ENCODE data around the gene CIDEC.

CIDEC gene

DNA sequence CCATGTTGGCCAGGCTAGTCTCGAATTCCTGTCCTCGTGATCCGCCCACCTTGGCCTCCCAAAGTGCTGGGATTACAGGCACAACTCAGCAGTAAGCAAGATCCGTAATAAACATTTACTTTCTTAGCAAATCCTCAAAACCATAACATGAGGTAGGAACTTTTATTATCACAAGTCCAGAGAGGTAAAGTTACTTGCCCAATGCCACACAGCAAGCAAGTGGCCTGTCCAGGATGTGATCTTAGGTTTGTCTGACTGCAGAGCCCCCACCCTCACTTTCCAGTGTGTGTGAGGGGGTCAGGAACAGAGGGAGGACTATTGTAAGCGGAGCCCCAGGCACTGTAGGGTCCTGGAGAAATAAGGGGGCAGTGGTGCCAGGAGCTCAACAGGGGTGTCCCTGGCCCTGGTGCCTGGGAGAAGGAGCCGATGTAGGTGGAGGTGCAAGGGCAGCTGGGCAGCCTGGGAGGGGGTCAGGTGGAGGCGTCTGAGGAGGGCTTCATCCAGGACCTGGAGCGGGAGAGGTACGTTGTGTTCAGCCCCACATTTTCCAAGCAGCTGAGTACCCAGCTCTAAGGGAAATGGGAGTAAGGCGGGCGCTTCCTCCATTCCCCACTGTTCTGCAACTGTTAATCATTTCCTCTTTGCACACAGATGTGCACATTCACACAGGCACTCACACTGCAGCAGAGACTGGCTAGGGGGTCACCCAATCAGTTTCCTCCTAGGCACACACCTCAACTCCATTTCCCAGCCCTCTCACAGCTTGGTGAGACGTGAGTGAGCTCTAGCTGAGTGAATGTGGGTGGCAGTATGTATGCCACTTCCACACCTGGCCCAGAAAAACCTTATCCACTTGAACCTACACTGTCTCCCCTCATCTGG, 42.1 kb downstream of the CIDEC start:
- H3K36me3 ChIP-seq (ENCODE audit: control insufficient read depth, insufficient read depth, low read length) = peaks cover 26% of the 10 kb centered on the region
- no peak for DNase-seq (ENCODE audit: extremely low read depth, insufficient read length)
- H3K4me3 ChIP-seq (replicated peaks; ENCODE audit: low read depth, low read length) = no peak overlapping the region
- H3K27me3 ChIP-seq (replicated peaks; ENCODE audit: control insufficient read depth, insufficient read depth, low read length) = no peaks in the 10 kb centered on the region
- TF ChIP-seq, protein P1, sequence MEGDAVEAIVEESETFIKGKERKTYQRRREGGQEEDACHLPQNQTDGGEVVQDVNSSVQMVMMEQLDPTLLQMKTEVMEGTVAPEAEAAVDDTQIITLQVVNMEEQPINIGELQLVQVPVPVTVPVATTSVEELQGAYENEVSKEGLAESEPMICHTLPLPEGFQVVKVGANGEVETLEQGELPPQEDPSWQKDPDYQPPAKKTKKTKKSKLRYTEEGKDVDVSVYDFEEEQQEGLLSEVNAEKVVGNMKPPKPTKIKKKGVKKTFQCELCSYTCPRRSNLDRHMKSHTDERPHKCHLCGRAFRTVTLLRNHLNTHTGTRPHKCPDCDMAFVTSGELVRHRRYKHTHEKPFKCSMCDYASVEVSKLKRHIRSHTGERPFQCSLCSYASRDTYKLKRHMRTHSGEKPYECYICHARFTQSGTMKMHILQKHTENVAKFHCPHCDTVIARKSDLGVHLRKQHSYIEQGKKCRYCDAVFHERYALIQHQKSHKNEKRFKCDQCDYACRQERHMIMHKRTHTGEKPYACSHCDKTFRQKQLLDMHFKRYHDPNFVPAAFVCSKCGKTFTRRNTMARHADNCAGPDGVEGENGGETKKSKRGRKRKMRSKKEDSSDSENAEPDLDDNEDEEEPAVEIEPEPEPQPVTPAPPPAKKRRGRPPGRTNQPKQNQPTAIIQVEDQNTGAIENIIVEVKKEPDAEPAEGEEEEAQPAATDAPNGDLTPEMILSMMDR (IDR thresholded peaks at IDR 0.05; ENCODE audit: insufficient read depth, low read length, poor library complexity, severe bottlenecking) = no peak

DNA sequence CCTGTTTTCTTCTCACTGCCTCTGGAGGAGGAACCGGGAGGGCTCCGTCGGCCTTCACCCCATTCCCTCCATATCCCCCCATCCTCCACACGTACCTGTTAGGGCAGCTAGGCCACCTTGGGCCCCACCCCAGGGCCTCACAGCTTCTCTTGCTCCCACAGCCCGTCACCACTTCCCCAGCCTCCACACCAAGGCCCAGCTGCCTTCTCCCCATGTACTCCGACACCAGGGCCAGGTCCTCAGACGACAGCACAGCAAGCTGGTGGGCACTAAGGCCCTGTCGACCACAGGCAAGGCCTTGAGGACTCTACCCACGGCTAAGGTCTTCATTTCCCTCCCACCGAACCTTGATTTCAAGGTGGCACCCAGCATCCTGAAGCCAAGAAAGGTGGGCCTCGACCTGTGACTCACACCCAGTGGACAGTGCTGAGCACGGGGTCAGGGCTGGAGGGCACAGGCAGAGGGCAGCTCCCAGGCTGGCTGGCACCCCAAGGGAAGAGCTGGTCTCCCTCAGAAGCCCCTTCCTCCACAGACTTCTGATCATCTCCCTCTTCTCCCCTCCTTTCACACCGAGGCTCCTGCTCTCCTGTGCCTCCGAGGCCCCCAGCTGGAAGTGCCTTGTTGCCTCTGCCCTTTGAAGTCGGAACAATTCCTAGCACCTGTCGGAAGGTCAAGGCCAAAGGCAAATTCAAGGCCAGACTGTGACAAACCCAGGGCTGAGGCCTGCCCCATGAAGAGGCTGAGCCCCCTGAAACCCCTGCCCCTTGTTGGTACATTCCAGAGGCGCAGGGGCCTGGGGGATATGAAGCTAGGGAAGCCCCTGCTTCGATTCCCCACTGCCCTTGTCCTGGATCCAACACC, 45.3 kb downstream of the CIDEC start:
- Histone ChIP-seq H3K4me3 (replicated peaks; ENCODE audit: low read depth, low read length) (no peak overlapping the region), H3K36me3 (ENCODE audit: control insufficient read depth, insufficient read depth, low read length) (peaks cover 17% of the 10 kb centered on the region), H3K27me3 (replicated peaks; ENCODE audit: control insufficient read depth, insufficient read depth, low read length) (no peaks in the 10 kb centered on the region)
- no peak for DNase-seq (ENCODE audit: extremely low read depth, insufficient read length)
- TF ChIP-seq, protein P1 (IDR thresholded peaks at IDR 0.05; ENCODE audit: insufficient read depth, low read length, poor library complexity, severe bottlenecking) = no peak

DNA sequence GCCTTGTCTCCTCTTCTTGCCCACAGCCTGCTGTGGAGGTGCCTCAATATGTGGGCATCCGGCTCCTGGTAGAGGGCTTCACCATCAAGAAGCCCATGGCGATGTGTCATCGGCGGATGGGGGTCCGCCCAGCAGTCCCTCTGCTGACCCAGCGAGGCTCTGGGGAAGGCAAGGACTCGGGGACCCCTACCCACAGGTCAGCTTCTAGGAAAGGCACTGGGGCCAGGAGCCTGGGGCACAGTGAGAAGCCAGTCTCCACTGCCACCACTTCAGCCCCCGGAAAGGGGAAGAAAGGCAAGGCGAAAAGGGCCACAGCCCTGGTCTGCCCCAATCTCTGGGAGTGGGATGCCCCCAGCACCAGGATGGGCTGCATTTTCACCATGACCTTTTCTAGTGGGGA, 47.0 kb downstream of the CIDEC start:
- no peaks in the 10 kb centered on the region for H3K27me3 ChIP-seq (replicated peaks; ENCODE audit: control insufficient read depth, insufficient read depth, low read length)
- DNase-seq (ENCODE audit: extremely low read depth, insufficient read length) = no peak
- TF ChIP-seq, protein P1 (IDR thresholded peaks at IDR 0.05; ENCODE audit: insufficient read depth, low read length, poor library complexity, severe bottlenecking) = no peak

DNA sequence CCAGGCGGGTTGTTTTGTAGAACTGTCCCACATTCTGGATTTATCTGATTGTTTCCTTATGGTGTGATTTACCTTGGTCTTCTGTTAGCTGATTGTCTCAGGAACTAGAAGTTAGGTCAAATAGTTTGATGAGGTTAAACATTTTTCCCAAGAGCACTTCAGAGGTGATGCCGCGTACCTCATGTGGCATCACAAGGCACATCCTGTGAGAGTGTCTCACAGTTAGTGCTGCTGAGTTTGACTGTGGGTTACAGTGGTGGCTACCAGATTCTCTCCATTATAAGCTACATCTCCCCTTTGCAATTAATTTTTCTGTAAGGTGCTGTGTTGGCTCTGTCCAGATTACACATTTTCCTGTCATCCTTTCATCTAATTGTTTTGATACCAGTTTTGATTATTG, 48.8 kb downstream of the CIDEC start:
- Histone ChIP-seq H3K27me3 (replicated peaks; ENCODE audit: control insufficient read depth, insufficient read depth, low read length) (no peaks in the 10 kb centered on the region), H3K4me3 (replicated peaks; ENCODE audit: low read depth, low read length) (no peak overlapping the region), H3K36me3 (ENCODE audit: control insufficient read depth, insufficient read depth, low read length) (peaks cover 11% of the 10 kb centered on the region)
- DNase-seq (ENCODE audit: extremely low read depth, insufficient read length) = no peak
- TF ChIP-seq, protein P1 (IDR thresholded peaks at IDR 0.05; ENCODE audit: insufficient read depth, low read length, poor library complexity, severe bottlenecking) = no peak

More for the DNA sequence above, 47.0 kb downstream of the CIDEC start:
- H3K36me3 ChIP-seq (ENCODE audit: control insufficient read depth, insufficient read depth, low read length) = peaks cover 13% of the 10 kb centered on the region
- H3K4me3 ChIP-seq (replicated peaks; ENCODE audit: low read depth, low read length) = no peak overlapping the region

DNA sequence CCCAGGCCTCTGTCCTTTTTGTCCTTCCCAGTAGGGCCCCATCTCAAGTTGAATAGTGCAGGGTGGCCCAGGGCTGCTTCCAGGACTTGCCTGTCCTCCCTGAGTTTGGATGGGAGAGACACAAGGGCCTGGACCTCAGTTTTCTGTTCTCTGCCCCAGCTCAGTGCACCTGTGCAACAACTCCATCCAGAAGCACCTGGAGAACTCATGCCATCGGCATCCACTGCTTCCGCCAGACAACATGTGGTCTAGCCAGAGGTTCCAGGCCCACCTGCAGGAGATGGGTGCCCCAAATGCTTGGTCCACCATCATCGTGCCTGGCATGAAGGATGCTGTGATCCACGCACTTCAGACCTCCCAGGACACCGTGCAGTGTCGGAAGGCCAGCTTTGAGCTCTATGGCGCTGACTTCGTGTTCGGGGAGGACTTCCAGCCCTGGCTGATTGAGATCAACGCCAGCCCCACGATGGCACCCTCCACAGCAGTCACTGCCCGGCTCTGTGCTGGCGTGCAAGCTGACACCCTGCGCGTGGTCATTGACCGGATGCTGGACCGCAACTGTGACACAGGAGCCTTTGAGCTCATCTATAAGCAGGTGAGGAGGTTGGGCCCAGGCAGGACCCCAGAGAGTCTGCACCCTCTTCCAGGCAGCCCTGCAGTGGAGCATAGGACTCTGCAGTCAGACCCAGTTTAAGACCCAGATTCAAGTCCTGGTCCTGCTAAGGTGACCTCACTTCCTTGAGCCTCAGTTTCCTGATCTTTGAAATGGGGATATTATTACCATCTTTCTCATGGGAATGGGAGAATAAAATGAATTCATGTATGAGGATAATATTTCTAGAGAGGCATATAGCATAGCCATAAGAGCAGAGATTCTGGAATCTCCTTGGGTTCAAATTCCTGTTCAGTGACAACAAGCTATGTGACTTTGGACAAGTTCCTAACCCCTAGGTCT, 51.0 kb downstream of the CIDEC start:
- Histone ChIP-seq H3K36me3 (ENCODE audit: control insufficient read depth, insufficient read depth, low read length) (peaks cover 8% of the 10 kb centered on the region), H3K4me3 (replicated peaks; ENCODE audit: low read depth, low read length) (no peak overlapping the region), H3K27me3 (replicated peaks; ENCODE audit: control insufficient read depth, insufficient read depth, low read length) (no peaks in the 10 kb centered on the region)
- TF ChIP-seq, protein P1 (IDR thresholded peaks at IDR 0.05; ENCODE audit: insufficient read depth, low read length, poor library complexity, severe bottlenecking) = no peak
- DNase-seq (ENCODE audit: extremely low read depth, insufficient read length) = no peak

All from GM06990 (cell line).